HCT116 (cell line): Measurements from ENCODE around the gene CCDC172. TPM values are rescaled to one million over a fixed set of nuclear protein-coding genes. Genes with fewer than 3 reads are reported as not detected.

Experiments
- ATAC-seq: fragments of 200-7000 bp; cut with Tn5 transposase; 2 replicates; pipeline ENCODE4 v1.9.1; 2020; ENCODE audit warnings: mild to moderate bottlenecking, moderate library complexity
- BruUV-seq: library from RNA; stranded (reverse); fragments of 400-500 nt; replicated peaks from 2 replicates; lab custom pipeline; 2021; lab: Mats Ljungman, UMichigan
- CTCF ChIA-PET: fragments of 300-600 bp; sonication (Branson Sonifier 250); formaldehyde crosslinking; loops from one replicate; lab custom pipeline; 2021; ENCODE audit warnings: antibody characterized with exemption; lab: Charles Lee
- POLR2A ChIA-PET: fragments of 300-600, 350-600 bp; sonication (Branson Sonifier 250); formaldehyde crosslinking; loops from one replicate; lab custom pipeline; 2021; ENCODE audit warnings: antibody characterized with exemption; lab: Charles Lee
- RAD21 ChIA-PET, 2 experiments: fragments of 300-600 bp; sonication (Branson Sonifier 250); formaldehyde crosslinking; loops; one replicate each; lab custom pipeline; 2023; ENCODE audit warnings: low total read pairs in 2 of 2; ENCODE audit not compliant: uncharacterized antibody in 2 of 2, unreplicated experiment in 2 of 2, low non-redundant PET in 1 of 2; lab: Charles Lee
- DNase-seq: peaks from one replicate; pipeline ENCODE4 v3.0.0-alpha.2; 2010; ENCODE audit warnings: low read depth, low spot score
- H2AFZ ChIP-seq: fragments of 200-600 bp; shearing (Covaris generic), sonication (generic); 2 replicates; pipeline ENCODE4 v1.6.1; 2017; ENCODE audit warnings: low read depth, mixed run types, mixed read lengths, antibody characterized with exemption, low read length; ENCODE audit not compliant: poor library complexity, severe bottlenecking
- H3K27ac ChIP-seq: 2 replicates; pipeline ENCODE4 v1.5.1; 2012; ENCODE audit warnings: low read depth, low read length
- H3K27me3 ChIP-seq: fragments of 200-600 bp; sonication (generic); 2 replicates; pipeline ENCODE4 v1.6.1; 2016; ENCODE audit warnings: mixed run types, low read length, mixed read lengths; ENCODE audit not compliant: insufficient read depth
- H3K36me3 ChIP-seq, 2 experiments: fragments of 200-500 bp in 1 of 2; fragments of 200-600 bp in 1 of 2; sonication (Bioruptor generic) in 1 of 2; sonication (generic) in 1 of 2; 2 replicates each; pipeline versions ENCODE4 v1.5.1 to v1.6.1; 2014 to 2016; ENCODE audit warnings: low read length in 2 of 2, inconsistent platforms in 1 of 2, mixed read lengths in 1 of 2, mixed run types in 1 of 2; ENCODE audit not compliant: insufficient read depth in 2 of 2, control insufficient read depth in 1 of 2
- H3K4me1 ChIP-seq, 2 experiments: fragments of 200-600 bp in 1 of 2; sonication (generic) in 1 of 2; 2 replicates each; pipeline versions ENCODE4 v1.5.1 to v1.6.1; 2012 to 2017; ENCODE audit warnings: low read length in 2 of 2, inconsistent platforms in 1 of 2, mild to moderate bottlenecking in 1 of 2, mixed read lengths in 1 of 2, mixed run types in 1 of 2, moderate library complexity in 1 of 2; ENCODE audit not compliant: insufficient read depth in 2 of 2, control insufficient read depth in 1 of 2
- H3K4me2 ChIP-seq: fragments of 200-600 bp; sonication (generic); 2 replicates; pipeline ENCODE4 v1.6.1; 2017; ENCODE audit warnings: mixed run types, low read length, mixed read lengths
- H3K4me3 ChIP-seq, 2 experiments: fragments of 200-600 bp in 1 of 2; sonication (generic) in 1 of 2; replicated peaks in 1 of 2; 2 replicates each; pipeline ENCODE4 v1.5.1; 2011 to 2016; ENCODE audit warnings: low read length in 2 of 2, control low read depth in 1 of 2, low read depth in 1 of 2, mild to moderate bottlenecking in 1 of 2, mixed read lengths in 1 of 2, mixed run types in 1 of 2
- H3K79me2 ChIP-seq: fragments of 200-600 bp; sonication (generic); 2 replicates; pipeline ENCODE4 v1.6.1; 2017; ENCODE audit warnings: mild to moderate bottlenecking, mixed run types, low read length, moderate library complexity, mixed read lengths; ENCODE audit not compliant: insufficient read depth
- H3K9ac ChIP-seq: fragments of 200-600 bp; sonication (generic); 2 replicates; pipeline ENCODE4 v1.6.1; 2016; ENCODE audit warnings: low read length, mixed read lengths
- H3K9me2 ChIP-seq: fragments of 200-600 bp; sonication (generic), shearing (Covaris generic); 2 replicates; pipeline ENCODE4 v1.6.1; 2017; ENCODE audit warnings: mixed run types, mild to moderate bottlenecking, moderate library complexity; ENCODE audit not compliant: insufficient read depth
- H3K9me3 ChIP-seq, 2 experiments: fragments of 200-500 bp in 1 of 2; fragments of 200-600 bp in 1 of 2; sonication (Bioruptor generic) in 1 of 2; sonication (generic) in 1 of 2; 2 replicates each; pipeline ENCODE4 v1.6.1; 2014 to 2017; ENCODE audit warnings: low read length in 2 of 2, mixed read lengths in 2 of 2, inconsistent platforms in 1 of 2, low read depth in 1 of 2, mild to moderate bottlenecking in 1 of 2, mixed run types in 1 of 2, moderate library complexity in 1 of 2; ENCODE audit not compliant: control insufficient read depth in 1 of 2, insufficient read depth in 1 of 2
- H4K20me1 ChIP-seq: fragments of 200-600 bp; sonication (generic), shearing (Covaris generic); 2 replicates; pipeline ENCODE4 v1.6.1; 2017; ENCODE audit warnings: mixed run types, mild to moderate bottlenecking, moderate library complexity; ENCODE audit not compliant: insufficient read depth
- CBX3 ChIP-seq: IDR thresholded peaks from 2 replicates; pipeline ENCODE4 v1.6.1; 2012; ENCODE audit warnings: low read depth
- CEBPB ChIP-seq: IDR thresholded peaks from 2 replicates; pipeline ENCODE4 v1.6.1; 2012; ENCODE audit warnings: low read depth
- ELF1 ChIP-seq: IDR thresholded peaks from 2 replicates; pipeline ENCODE4 v1.6.1; 2012; ENCODE audit warnings: low read depth, borderline replicate concordance
- EZH2phosphoT487 ChIP-seq: fragments of 200-600 bp; IDR thresholded peaks from 2 replicates; pipeline ENCODE4 v1.6.1; 2018; ENCODE audit warnings: antibody characterized with exemption, borderline replicate concordance
- JUND ChIP-seq: IDR thresholded peaks from 2 replicates; pipeline ENCODE4 v1.6.1; 2012
- POLR2A ChIP-seq: IDR thresholded peaks from 2 replicates; pipeline ENCODE4 v1.7.0; 2011; ENCODE audit warnings: borderline replicate concordance; ENCODE audit not compliant: insufficient read depth, insufficient read length; ENCODE audit errors: extremely low read depth
- POLR2AphosphoS5 ChIP-seq: IDR thresholded peaks from 2 replicates; pipeline ENCODE4 v1.6.1; 2011; ENCODE audit warnings: mild to moderate bottlenecking, low read depth, low read length, moderate library complexity
- RAD21 ChIP-seq: IDR thresholded peaks from 2 replicates; pipeline ENCODE4 v1.6.1; 2012; ENCODE audit warnings: low read depth, mild to moderate bottlenecking
- SIN3A ChIP-seq: IDR thresholded peaks from 2 replicates; pipeline ENCODE4 v1.6.1; 2012; ENCODE audit warnings: low read depth
- SP1 ChIP-seq: IDR thresholded peaks from 2 replicates; pipeline ENCODE4 v1.6.1; 2012; ENCODE audit warnings: low read depth
- SRF ChIP-seq: IDR thresholded peaks from 2 replicates; pipeline ENCODE4 v1.6.1; 2012; ENCODE audit warnings: low read depth
- TCF7L2 ChIP-seq: IDR thresholded peaks from 2 replicates; pipeline ENCODE4 v1.7.0; 2011; ENCODE audit warnings: borderline replicate concordance, inconsistent platforms; ENCODE audit not compliant: insufficient read depth, insufficient read length; ENCODE audit errors: extremely low read depth
- YY1 ChIP-seq: IDR thresholded peaks from 2 replicates; pipeline ENCODE4 v1.6.1; 2011; ENCODE audit warnings: low read length, low read depth, moderate library complexity, mild to moderate bottlenecking; ENCODE audit not compliant: insufficient replicate concordance; ENCODE audit errors: extremely low read depth
- ZFX ChIP-seq: fragments of 450-650 bp; IDR thresholded peaks from 2 replicates; pipeline ENCODE4 v1.6.1; 2017
- intact Hi-C: fragments of 100-400 bp; cut with micrococcal nuclease; formaldehyde crosslinking; loops from 2 replicates; pipeline ENCODE4 v1.10.0; 2022
- total RNA-seq: library from RNA; stranded (reverse); gene quantifications from one replicate; pipeline ENCODE4 v1.2.1, GENCODE V29; 2021; ENCODE audit not compliant: unreplicated experiment
- TF ChIP-seq, protein P1 (sequence below): IDR thresholded peaks from 2 replicates; pipeline ENCODE4 v1.6.1; 2012

CCDC172 gene
- total RNA-seq, 1 experiment from 2014 or later = not detected

DNA sequence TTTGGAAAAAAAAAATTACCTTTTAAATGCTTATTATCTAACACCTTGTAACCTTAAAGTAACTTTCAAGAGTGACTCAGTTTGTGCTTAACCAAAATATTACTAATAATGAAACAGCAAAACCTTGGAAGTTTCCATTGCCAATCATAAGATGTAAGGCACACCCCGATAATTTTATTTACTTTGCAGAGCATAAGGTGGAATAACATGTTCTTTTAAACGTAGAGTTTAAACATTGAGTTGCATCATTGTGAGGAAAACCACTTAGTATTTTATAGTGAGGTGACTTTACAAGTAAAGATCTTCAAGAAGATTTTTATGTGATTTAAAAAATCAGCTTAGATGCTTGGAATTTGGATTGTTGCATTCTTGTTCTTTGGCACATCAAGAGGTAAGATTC lies 103.4 kb downstream of the CCDC172 start, which contains the start of gene PNLIPRP3:
PNLIPRP3 (plus strand) TSS at position 177 of the 400 bp plus-strand sequence; CDS start at position 343, 166 bp downstream.
- no peaks in the 10 kb centered on the region for H3K9me3 ChIP-seq
- no peaks in the 10 kb centered on the region for H3K36me3 ChIP-seq
- no peak within 1 kb of the TSS for H3K4me2 ChIP-seq
- H3K4me1 ChIP-seq = no peaks in the 10 kb centered on the region
- H3K9me2 ChIP-seq = no peaks in the 10 kb centered on the region
- no peak for TF ChIP-seq POLR2A
- no peak for TF ChIP-seq JUND
- TF ChIP-seq ZFX = no peak
- no peak for TF ChIP-seq YY1
- TF ChIP-seq POLR2AphosphoS5 = no peak
- TF ChIP-seq SRF = no peak
- no peak for TF ChIP-seq SP1
- TF ChIP-seq, protein P1, sequence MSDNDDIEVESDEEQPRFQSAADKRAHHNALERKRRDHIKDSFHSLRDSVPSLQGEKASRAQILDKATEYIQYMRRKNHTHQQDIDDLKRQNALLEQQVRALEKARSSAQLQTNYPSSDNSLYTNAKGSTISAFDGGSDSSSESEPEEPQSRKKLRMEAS = no peak
- TF ChIP-seq ELF1 = no peak
- no peak for TF ChIP-seq SIN3A
- TF ChIP-seq RAD21 = no peak
- TF ChIP-seq TCF7L2 = no peak
- no peak for TF ChIP-seq CBX3
- TF ChIP-seq EZH2phosphoT487 = no peak
- TF ChIP-seq CEBPB = no peak
- DNase-seq (no peak), ATAC-seq (no peak)
- intact Hi-C loops = no loop called here
- BruUV-seq = no TSS peak
- ChIA-PET POLR2A (no interaction called here), RAD21 (no interaction called here), CTCF (no interaction called here)
- H2AFZ ChIP-seq = no peak within 1 kb of the TSS
- no peaks in the 10 kb centered on the region for H3K79me2 ChIP-seq
- no peak within 1 kb of the TSS for H3K27ac ChIP-seq
- H3K4me3 ChIP-seq = no peak within 1 kb of the TSS
- no peaks in the 10 kb centered on the region for H4K20me1 ChIP-seq
- peaks cover 26% of the 10 kb centered on the region for H3K27me3 ChIP-seq
- no peak within 1 kb of the TSS for H3K9ac ChIP-seq
